ENCODE results near the gene RNF130.

GRCh38 chr5:180070756-180071530, 616 bp downstream of the RNF130 start:
- TF ChIP-seq IKZF3 (tag by site-specific recombination; IDR thresholded peaks at IDR 0.05) (no peak), ZNF23 (tag by site-specific recombination; IDR thresholded peaks at IDR 0.05; ENCODE audit: borderline replicate concordance) (no peak), ZNF600 (tag by site-specific recombination; IDR thresholded peaks at IDR 0.05) (peak; percentile 60; the same call in 1 of the 2 replicates), ZNF521 (tag by site-specific recombination; IDR thresholded peaks at IDR 0.05) (no peak)
- TF ChIP-seq, protein P1, sequence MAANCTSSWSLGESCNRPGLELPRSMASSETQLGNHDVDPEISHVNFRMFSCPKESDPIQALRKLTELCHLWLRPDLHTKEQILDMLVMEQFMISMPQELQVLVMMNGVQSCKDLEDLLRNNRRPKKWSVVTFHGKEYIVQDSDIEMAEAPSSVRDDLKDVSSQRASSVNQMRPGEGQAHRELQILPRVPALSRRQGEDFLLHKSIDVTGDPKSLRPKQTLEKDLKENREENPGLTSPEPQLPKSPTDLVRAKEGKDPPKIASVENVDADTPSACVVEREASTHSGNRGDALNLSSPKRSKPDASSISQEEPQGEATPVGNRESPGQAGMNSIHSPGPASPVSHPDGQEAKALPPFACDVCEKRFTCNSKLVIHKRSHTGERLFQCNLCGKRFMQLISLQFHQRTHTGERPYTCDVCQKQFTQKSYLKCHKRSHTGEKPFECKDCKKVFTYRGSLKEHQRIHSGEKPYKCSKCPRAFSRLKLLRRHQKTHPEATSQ (tag by site-specific recombination; IDR thresholded peaks at IDR 0.05) = 0 out of 2 replicates have a peak, but pooled peaks have one; percentile 19

Measured in HEK293 (cell line).